ENCODE data around the gene TBC1D22A. TPM values are rescaled to one million over a fixed set of nuclear protein-coding genes. Genes with fewer than 3 reads are reported as not detected.

Gene TBC1D22A
- total RNA-seq, 3 donors from 2014 or later: 19.0 to 23.6 (median 23.6) TPM

DNA sequence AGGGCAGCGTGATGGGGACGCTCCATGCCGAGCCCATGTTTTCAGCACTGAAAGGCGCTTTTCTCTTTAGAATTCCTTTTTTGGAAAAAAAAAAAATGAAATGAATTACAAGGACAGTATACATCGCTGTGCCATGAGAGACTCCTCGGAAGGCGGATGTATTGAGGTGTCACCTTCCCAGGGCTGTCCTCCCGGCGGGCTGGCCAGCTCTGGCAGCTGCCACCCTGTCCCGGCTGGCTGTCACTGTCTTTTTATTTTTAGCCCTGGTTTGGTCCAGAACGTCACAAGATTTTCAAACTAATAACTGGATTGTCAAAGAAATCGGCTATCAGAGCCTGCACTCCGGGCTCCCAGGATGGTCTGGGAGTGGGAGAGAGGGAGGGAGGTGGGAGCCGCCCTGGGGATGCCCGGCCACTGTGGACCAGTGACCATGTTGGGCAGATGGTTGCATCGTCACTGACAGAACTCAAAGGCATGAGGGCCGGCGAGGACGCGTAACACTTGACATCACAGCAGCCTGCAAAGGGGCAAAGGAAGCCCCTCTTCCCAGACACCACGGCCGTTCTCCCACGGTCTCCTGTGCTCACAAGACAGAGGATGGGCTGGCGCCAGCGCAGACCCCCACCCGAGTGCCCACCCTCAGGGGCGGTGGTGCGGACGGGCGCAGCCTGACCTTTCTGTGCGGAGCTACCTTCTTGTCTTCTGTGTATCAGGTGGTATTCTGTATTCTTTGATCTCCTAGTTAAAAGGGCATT, 392.9 kb downstream of the TBC1D22A start:
- Histone ChIP-seq H3K27me3 (no peaks in the 10 kb centered on the region), H3K27ac (no peak overlapping the region), H3K4me1 (no peaks in the 10 kb centered on the region), H3K4me3 (peak overlapping the region in 2 of 3 donors; percentile 36 to 58), H3K9me3 (peaks cover 4 to 8% of the 10 kb centered on the region in 2 donors), H3K36me3 (no peaks in the 10 kb centered on the region)
- TF ChIP-seq POLR2AphosphoS5 (IDR thresholded peaks at IDR 0.05): no peak
- TF ChIP-seq POLR2A (IDR thresholded peaks at IDR 0.05): no peak
- TF ChIP-seq, protein P1, sequence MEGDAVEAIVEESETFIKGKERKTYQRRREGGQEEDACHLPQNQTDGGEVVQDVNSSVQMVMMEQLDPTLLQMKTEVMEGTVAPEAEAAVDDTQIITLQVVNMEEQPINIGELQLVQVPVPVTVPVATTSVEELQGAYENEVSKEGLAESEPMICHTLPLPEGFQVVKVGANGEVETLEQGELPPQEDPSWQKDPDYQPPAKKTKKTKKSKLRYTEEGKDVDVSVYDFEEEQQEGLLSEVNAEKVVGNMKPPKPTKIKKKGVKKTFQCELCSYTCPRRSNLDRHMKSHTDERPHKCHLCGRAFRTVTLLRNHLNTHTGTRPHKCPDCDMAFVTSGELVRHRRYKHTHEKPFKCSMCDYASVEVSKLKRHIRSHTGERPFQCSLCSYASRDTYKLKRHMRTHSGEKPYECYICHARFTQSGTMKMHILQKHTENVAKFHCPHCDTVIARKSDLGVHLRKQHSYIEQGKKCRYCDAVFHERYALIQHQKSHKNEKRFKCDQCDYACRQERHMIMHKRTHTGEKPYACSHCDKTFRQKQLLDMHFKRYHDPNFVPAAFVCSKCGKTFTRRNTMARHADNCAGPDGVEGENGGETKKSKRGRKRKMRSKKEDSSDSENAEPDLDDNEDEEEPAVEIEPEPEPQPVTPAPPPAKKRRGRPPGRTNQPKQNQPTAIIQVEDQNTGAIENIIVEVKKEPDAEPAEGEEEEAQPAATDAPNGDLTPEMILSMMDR (IDR thresholded peaks at IDR 0.05): no peak
- DNase-seq (ENCODE audit: low spot score in 2 of 2): no peak
- intact Hi-C loops (cut with DNase I; ENCODE audit: low total_unique reads): no loop called here

DNA sequence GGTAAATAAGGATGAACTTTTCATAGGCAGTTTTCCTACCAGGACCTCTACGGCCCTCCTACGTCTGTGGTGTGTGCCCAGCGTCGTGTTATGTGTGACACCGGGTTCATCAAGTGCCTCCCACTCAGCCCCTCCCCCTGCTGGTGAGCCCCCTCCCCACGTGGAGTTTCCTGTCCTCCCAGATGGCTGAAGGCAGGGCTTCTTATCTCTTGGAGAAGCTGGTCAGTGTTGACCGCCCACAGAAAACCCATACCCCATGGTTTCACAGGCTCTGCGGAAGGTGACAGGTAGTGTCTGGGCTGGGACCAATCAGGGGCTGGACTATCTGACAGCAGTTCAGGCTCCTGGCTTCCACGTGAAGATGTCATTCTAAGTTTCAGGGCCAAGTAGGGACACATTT, 393.5 kb downstream of the TBC1D22A start:
- Histone ChIP-seq H3K4me3 (no peak overlapping the region), H3K36me3 (no peaks in the 10 kb centered on the region), H3K27ac (no peak overlapping the region), H3K4me1 (no peaks in the 10 kb centered on the region), H3K9me3 (peaks cover 4 to 8% of the 10 kb centered on the region in 2 donors), H3K27me3 (no peaks in the 10 kb centered on the region)
- no peak for DNase-seq (ENCODE audit: low spot score in 2 of 2)
- intact Hi-C loops (cut with DNase I; ENCODE audit: low total_unique reads): no loop called here
- TF ChIP-seq POLR2AphosphoS5 (IDR thresholded peaks at IDR 0.05) (no peak), POLR2A (IDR thresholded peaks at IDR 0.05) (no peak)
- TF ChIP-seq, protein P1 (IDR thresholded peaks at IDR 0.05): no peak

DNA sequence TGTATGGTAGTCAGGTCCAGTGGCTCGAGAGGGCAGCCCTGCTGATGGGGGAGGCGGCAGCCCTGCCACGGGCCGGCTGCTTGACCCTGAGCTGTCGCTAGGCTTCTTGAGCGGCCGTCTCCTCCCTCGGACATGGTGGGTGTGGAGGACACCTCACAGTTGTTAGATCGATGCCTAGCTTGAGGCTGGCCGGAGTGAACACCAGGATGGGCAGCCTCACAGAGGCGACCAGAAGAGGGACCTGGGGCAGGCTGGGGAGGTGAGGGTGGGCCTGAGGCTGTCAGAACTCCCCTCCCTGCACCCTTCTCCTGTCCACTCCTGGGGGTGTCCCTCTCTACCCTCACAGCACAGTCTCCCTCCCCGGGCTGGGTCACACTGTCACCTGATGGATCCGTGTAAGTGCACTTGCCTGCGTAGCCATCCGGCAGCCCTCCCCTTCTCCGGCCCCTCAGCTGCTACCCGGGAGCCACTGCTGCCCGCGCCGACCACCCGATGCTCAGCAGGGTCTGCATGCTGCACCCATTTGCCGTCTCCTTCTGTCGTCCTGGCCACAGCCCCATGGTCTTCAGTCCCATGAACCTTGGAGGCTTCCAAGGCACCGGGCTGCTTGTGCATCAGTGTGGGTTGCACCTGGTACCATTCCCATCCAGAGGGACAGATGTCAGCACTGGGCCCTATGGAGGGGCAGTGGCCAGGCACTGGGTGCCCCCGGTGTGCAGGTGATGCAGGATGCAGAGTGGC, 394.1 kb downstream of the TBC1D22A start:
- DNase-seq (ENCODE audit: low spot score in 2 of 2): no peak
- no peak overlapping the region for H3K4me3 ChIP-seq
- no peak for TF ChIP-seq POLR2A (IDR thresholded peaks at IDR 0.05)
- no peak for TF ChIP-seq POLR2AphosphoS5 (IDR thresholded peaks at IDR 0.05)
- TF ChIP-seq, protein P1 (IDR thresholded peaks at IDR 0.05): no peak
- H3K9me3 ChIP-seq: peaks cover 4 to 8% of the 10 kb centered on the region in 2 donors
- H3K4me1 ChIP-seq: no peaks in the 10 kb centered on the region
- intact Hi-C loops (cut with DNase I; ENCODE audit: low total_unique reads): no loop called here
- H3K27me3 ChIP-seq: no peaks in the 10 kb centered on the region
- no peaks in the 10 kb centered on the region for H3K36me3 ChIP-seq
- H3K27ac ChIP-seq: no peak overlapping the region

DNA sequence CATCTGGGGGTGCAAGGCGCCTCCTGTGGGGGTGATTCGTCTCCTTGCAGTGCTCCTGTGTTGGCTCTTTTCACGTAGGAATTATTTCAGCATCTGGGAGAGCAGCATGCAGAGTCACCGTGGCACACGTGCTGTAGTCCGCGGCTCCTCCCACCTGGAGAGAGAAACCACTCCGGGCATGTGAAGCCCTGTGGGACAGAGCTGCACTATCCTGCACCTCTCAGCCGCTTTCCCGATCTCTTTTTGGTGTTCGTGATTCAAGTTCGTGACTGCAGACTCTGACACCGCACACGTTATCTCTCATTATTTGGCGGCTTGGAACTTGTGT, 394.6 kb downstream of the TBC1D22A start:
- no peaks in the 10 kb centered on the region for H3K27me3 ChIP-seq
- H3K4me1 ChIP-seq: no peaks in the 10 kb centered on the region
- intact Hi-C loops (cut with DNase I; ENCODE audit: low total_unique reads): no loop called here
- H3K9me3 ChIP-seq: peaks cover 4 to 8% of the 10 kb centered on the region in 2 donors
- TF ChIP-seq POLR2A (IDR thresholded peaks at IDR 0.05) (no peak), POLR2AphosphoS5 (IDR thresholded peaks at IDR 0.05) (no peak)
- TF ChIP-seq, protein P1 (IDR thresholded peaks at IDR 0.05): no peak
- H3K27ac ChIP-seq: no peak overlapping the region
- DNase-seq (ENCODE audit: low spot score in 2 of 2): no peak
- no peak overlapping the region for H3K4me3 ChIP-seq
- H3K36me3 ChIP-seq: no peaks in the 10 kb centered on the region
